IMR-90 (cell line): ENCODE data around the gene PUDP. TPM values are rescaled to one million over a fixed set of nuclear protein-coding genes. Genes with fewer than 3 reads are reported as not detected.

Experiments
- ATAC-seq: fragments of 200-7000 bp; cut with Tn5 transposase; 2 replicates; pipeline ENCODE4 v1.9.1; 2020; ENCODE audit warnings: low read depth, mild to moderate bottlenecking, moderate library complexity
- BruUV-seq: library from RNA; stranded (reverse); fragments of 400-500 nt; replicated peaks from 2 replicates; lab custom pipeline; 2021; lab: Mats Ljungman, UMichigan
- CTCF ChIA-PET: fragments of 300-600 bp; formaldehyde crosslinking; extraction: SDS; loops from one replicate; lab custom pipeline; 2021; ENCODE audit warnings: antibody characterized with exemption; lab: Yijun Ruan, JAX
- POLR2A ChIA-PET: fragments of 300-600 bp; sonication (Branson Sonifier 250); formaldehyde crosslinking; loops from one replicate; lab custom pipeline; 2022; ENCODE audit warnings: antibody characterized with exemption; ENCODE audit not compliant: unreplicated experiment; lab: Charles Lee
- DNase-seq: peaks from one replicate; pipeline ENCODE4 v3.0.0; 2013
- H2AFZ ChIP-seq: replicated peaks from 2 replicates; pipeline ENCODE3; 2013; ENCODE audit warnings: low read length, mild to moderate bottlenecking; ENCODE audit not compliant: poor library complexity
- H2AK5ac ChIP-seq: 2 replicates; pipeline ENCODE4 v1.6.1; 2013; ENCODE audit warnings: low read depth, low read length, inconsistent platforms
- H2AK9ac ChIP-seq: replicated peaks from 2 replicates; pipeline ENCODE3; 2013; ENCODE audit warnings: mild to moderate bottlenecking, low read depth, low read length, moderate library complexity; ENCODE audit not compliant: poor library complexity
- H2BK120ac ChIP-seq: 2 replicates; pipeline ENCODE4 v1.6.1; 2013; ENCODE audit warnings: low read depth, low read length, inconsistent platforms
- H2BK15ac ChIP-seq: 3 replicates; pipeline ENCODE4 v1.6.1; 2013; ENCODE audit warnings: low read depth, low read length, inconsistent platforms
- H2BK20ac ChIP-seq: 2 replicates; pipeline ENCODE4 v1.6.1; 2013; ENCODE audit warnings: low read depth, mild to moderate bottlenecking, inconsistent platforms, low read length, moderate library complexity
- H2BK5ac ChIP-seq: 2 replicates; pipeline ENCODE4 v1.6.1; 2013; ENCODE audit warnings: mild to moderate bottlenecking, low read depth, low read length, inconsistent platforms; ENCODE audit not compliant: poor library complexity, severe bottlenecking
- H3K14ac ChIP-seq: replicated peaks from 2 replicates; pipeline ENCODE4 v1.6.1; 2013; ENCODE audit warnings: low read depth, low read length, inconsistent platforms
- H3K18ac ChIP-seq: 2 replicates; pipeline ENCODE4 v1.6.1; 2013; ENCODE audit warnings: low read depth, low read length, control low read depth
- H3K23ac ChIP-seq: 2 replicates; pipeline ENCODE4 v1.6.1; 2013; ENCODE audit warnings: low read depth, low read length, inconsistent platforms
- H3K27ac ChIP-seq: 2 replicates; pipeline ENCODE4 v1.5.1; 2013; ENCODE audit warnings: mild to moderate bottlenecking, control low read depth, low read length; ENCODE audit not compliant: insufficient read depth
- H3K27me3 ChIP-seq: 2 replicates; pipeline ENCODE4 v1.6.1; 2013; ENCODE audit warnings: low read length; ENCODE audit not compliant: control insufficient read depth, insufficient read depth
- H3K36me3 ChIP-seq: 2 replicates; pipeline ENCODE4 v1.6.1; 2013; ENCODE audit warnings: low read length, mixed read lengths; ENCODE audit not compliant: control insufficient read depth, insufficient read depth
- H3K4ac ChIP-seq: 2 replicates; pipeline ENCODE4 v1.6.1; 2013; ENCODE audit warnings: low read depth, low read length, inconsistent platforms
- H3K4me1 ChIP-seq: 2 replicates; pipeline ENCODE4 v1.6.1; 2013; ENCODE audit warnings: low read length, mixed read lengths; ENCODE audit not compliant: control insufficient read depth, insufficient read depth
- H3K4me2 ChIP-seq: 2 replicates; pipeline ENCODE4 v1.6.1; 2013; ENCODE audit warnings: low read depth, mild to moderate bottlenecking, control low read depth, low read length, moderate library complexity
- H3K4me3 ChIP-seq: 2 replicates; pipeline ENCODE4 v1.5.1; 2013; ENCODE audit warnings: low read depth, mild to moderate bottlenecking, control low read depth, low read length, moderate library complexity; ENCODE audit not compliant: insufficient read depth
- H3K56ac ChIP-seq: 2 replicates; pipeline ENCODE4 v1.6.1; 2013; ENCODE audit warnings: low read length, inconsistent platforms; ENCODE audit not compliant: insufficient read depth; ENCODE audit errors: extremely low read depth
- H3K79me1 ChIP-seq, 2 experiments: 2 replicates each; pipeline ENCODE4 v1.6.1; 2013; ENCODE audit warnings: low read length in 2 of 2, inconsistent platforms in 1 of 2, low read depth in 1 of 2
- H3K9ac ChIP-seq: 2 replicates; pipeline ENCODE4 v1.6.1; 2013; ENCODE audit warnings: low read depth, low read length, control low read depth
- H3K9me1 ChIP-seq: 2 replicates; pipeline ENCODE4 v1.6.1; 2013; ENCODE audit warnings: low read length, inconsistent platforms; ENCODE audit not compliant: insufficient read depth
- H3K9me3 ChIP-seq: 2 replicates; pipeline ENCODE4 v1.6.1; 2013; ENCODE audit warnings: low read length; ENCODE audit not compliant: control insufficient read depth, insufficient read depth
- H4K20me1 ChIP-seq: 2 replicates; pipeline ENCODE4 v1.6.1; 2013; ENCODE audit warnings: low read length, inconsistent platforms; ENCODE audit not compliant: insufficient read depth
- H4K5ac ChIP-seq: 2 replicates; pipeline ENCODE4 v1.6.1; 2013; ENCODE audit warnings: mild to moderate bottlenecking, low read depth, low read length, control low read depth
- H4K8ac ChIP-seq, 2 experiments: 2 replicates each; pipeline ENCODE4 v1.6.1; 2013; ENCODE audit warnings: low read depth in 2 of 2, low read length in 2 of 2, control low read depth in 1 of 2, inconsistent platforms in 1 of 2
- H4K91ac ChIP-seq: 2 replicates; pipeline ENCODE4 v1.6.1; 2013; ENCODE audit warnings: low read depth, low read length, inconsistent platforms; ENCODE audit not compliant: insufficient read depth
- BHLHE40 ChIP-seq: fragments of 150-350 bp; IDR thresholded peaks from 2 replicates; pipeline ENCODE4 v1.6.1; 2016; ENCODE audit warnings: mild to moderate bottlenecking, low read depth, low read length
- CEBPB ChIP-seq: IDR thresholded peaks from 2 replicates; pipeline ENCODE4 v1.6.1; 2012; ENCODE audit warnings: low read depth, low read length, improper control_type of control experiment
- CHD1 ChIP-seq: IDR thresholded peaks from 2 replicates; pipeline ENCODE4 v1.6.1; 2012; ENCODE audit warnings: low read depth, low read length, improper control_type of control experiment
- FOS ChIP-seq: fragments of 150-350 bp; IDR thresholded peaks from 2 replicates; pipeline ENCODE4 v1.6.1; 2016; ENCODE audit warnings: low read depth, low read length
- MAFK ChIP-seq: IDR thresholded peaks from 2 replicates; pipeline ENCODE4 v1.6.1; 2012; ENCODE audit warnings: low read depth, low read length, improper control_type of control experiment
- MAZ ChIP-seq: IDR thresholded peaks from 2 replicates; pipeline ENCODE4 v1.6.1; 2012; ENCODE audit warnings: low read depth, mild to moderate bottlenecking, low read length, improper control_type of control experiment, moderate library complexity, borderline replicate concordance
- MXI1 ChIP-seq: IDR thresholded peaks from 2 replicates; pipeline ENCODE4 v1.6.1; 2012; ENCODE audit warnings: low read depth, mild to moderate bottlenecking, low read length, moderate library complexity, borderline replicate concordance
- NFE2L2 ChIP-seq: fragments of 150-350 bp; IDR thresholded peaks from 2 replicates; pipeline ENCODE4 v1.6.1; 2016; ENCODE audit warnings: low read depth, mild to moderate bottlenecking, low read length
- POLR2A ChIP-seq: IDR thresholded peaks from 2 replicates; pipeline ENCODE4 v1.6.1; 2012; ENCODE audit warnings: mild to moderate bottlenecking, low read depth, low read length
- RAD21 ChIP-seq: IDR thresholded peaks from 2 replicates; pipeline ENCODE4 v1.6.1; 2012; ENCODE audit warnings: low read length, improper control_type of control experiment
- RCOR1 ChIP-seq: IDR thresholded peaks from 2 replicates; pipeline ENCODE4 v1.6.1; 2012; ENCODE audit warnings: mild to moderate bottlenecking, low read length, improper control_type of control experiment; ENCODE audit not compliant: insufficient replicate concordance
- RFX5 ChIP-seq: IDR thresholded peaks from 2 replicates; pipeline ENCODE4 v1.8.0; 2012; ENCODE audit warnings: low read depth, mild to moderate bottlenecking, low read length, moderate library complexity
- SMC3 ChIP-seq: fragments of 150-350 bp; IDR thresholded peaks from 2 replicates; pipeline ENCODE4 v1.6.1; 2016; ENCODE audit warnings: low read depth, mild to moderate bottlenecking, antibody characterized with exemption, low read length, moderate library complexity
- WGBS, 2 experiments: methylation state at CpG; one replicate each; pipeline versions ENCODE4 v1.1.5 to v1.1.7; 2013; ENCODE audit warnings: missing lambda C conversion rate in 2 of 2; ENCODE audit not compliant: insufficient read length in 1 of 2; ENCODE audit errors: extremely low coverage in 2 of 2; 5-methylcytosine and 5-hydroxymethylcytosine counted together
- dilution Hi-C: fragments of 300-500 bp; cut with HindIII; formaldehyde crosslinking; loops from one replicate; pipeline ENCODE4 v1.14.3; 2018; ENCODE audit warnings: low sequenced_read_pairs; ENCODE audit not compliant: unreplicated experiment
- in situ Hi-C: fragments of 300-500 bp; cut with MboI; formaldehyde crosslinking; loops from 3 replicates; pipeline ENCODE4 v1.14.3; 2019; ENCODE audit warnings: low sequenced_read_pairs, inconsistent platforms, mixed read lengths
- intact Hi-C: fragments of 100-400 bp; cut with micrococcal nuclease; formaldehyde crosslinking; loops from 2 replicates; pipeline ENCODE4 v1.10.0; 2022
- polyA plus RNA-seq, 3 experiments: library from polyadenylated mRNA; depleted of rRNA; stranded (reverse); fragments of >200 nt; gene quantifications; 2 replicates each; pipeline ENCODE4 v1.2.3, GENCODE V29; 2012; ENCODE audit warnings: low replicate concordance in 1 of 3
- total RNA-seq: library from RNA; depleted of rRNA; stranded (reverse); fragments of >200 nt; gene quantifications from 2 replicates; pipeline ENCODE4 v1.2.3, GENCODE V29; 2012
- TF ChIP-seq, protein P1 (sequence below): conservative IDR thresholded peaks from 2 replicates; pipeline ENCODE4 v1.5.1; 2012; ENCODE audit warnings: mild to moderate bottlenecking, low read depth, low read length, improper control_type of control experiment
- TF ChIP-seq, protein P2 (sequence below): fragments of 150-350 bp; IDR thresholded peaks from 2 replicates; pipeline ENCODE4 v1.6.1; 2016; ENCODE audit warnings: low read depth, mild to moderate bottlenecking, low read length, moderate library complexity, borderline replicate concordance
- TF ChIP-seq, protein P3 (sequence below): fragments of 150-350 bp; IDR thresholded peaks from 2 replicates; pipeline ENCODE4 v1.6.1; 2017; ENCODE audit warnings: mild to moderate bottlenecking, antibody characterized with exemption, low read length, low read depth

The PUDP gene
- total and polyA plus RNA-seq, 2 of the 4 experiments (the other 2 are of a cell fraction): 22.2 to 28.6 TPM

DNA sequence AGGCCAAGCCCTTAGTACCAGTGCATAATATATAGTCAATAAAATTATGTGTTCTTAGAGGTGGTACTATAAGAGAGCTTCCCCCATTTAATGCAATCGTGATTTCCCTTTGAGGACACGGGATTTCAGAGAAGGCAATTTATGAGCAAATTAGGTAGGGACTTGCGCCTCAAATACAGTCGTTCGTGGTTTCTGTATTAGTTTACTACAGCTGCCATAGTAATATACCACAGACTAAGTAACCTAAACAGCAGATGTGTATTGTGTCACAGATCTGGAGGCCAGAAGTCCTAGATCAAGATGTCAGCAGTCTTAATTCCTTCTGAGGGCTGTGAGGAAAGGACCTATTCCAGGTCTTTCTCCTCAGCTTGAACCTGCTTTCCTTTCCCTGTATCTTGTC, 1.5 kb upstream of the PUDP start:
- Histone ChIP-seq H3K79me1 (peaks cover 6 to 18% of the 10 kb centered on the region in 2 experiments; a peak in 3 of 4 replicates), H3K14ac (no peak overlapping the region), H3K9me3 (no peaks in the 10 kb centered on the region), H3K4me1 (peaks cover 4% of the 10 kb centered on the region), H2BK15ac (no peak overlapping the region), H4K20me1 (no peaks in the 10 kb centered on the region), H2BK5ac (no peak overlapping the region), H3K27me3 (peaks cover 2% of the 10 kb centered on the region; the same call in 1 of the 2 replicates), H4K5ac (no peak overlapping the region), H3K4me2 (no peak overlapping the region), H3K9ac (no peak overlapping the region), H2AFZ (no peak overlapping the region), H4K8ac (no peak overlapping the region), H4K91ac (no peak overlapping the region), H3K23ac (no peak overlapping the region), H2BK20ac (no peak overlapping the region), H3K36me3 (no peaks in the 10 kb centered on the region), H3K18ac (no peak overlapping the region), H3K27ac (no peak overlapping the region), H3K9me1 (peaks cover 2% of the 10 kb centered on the region; the same call in 1 of the 2 replicates), H2BK120ac (no peak overlapping the region), H2AK5ac (no peak overlapping the region), H2AK9ac (no peak overlapping the region), H3K4ac (no peak overlapping the region), H3K56ac (no peak overlapping the region), H3K4me3 (no peak overlapping the region)
- ATAC-seq (no peak), DNase-seq (no peak)
- ChIA-PET POLR2A (no interaction called here), CTCF (no interaction called here)
- in situ Hi-C loops (no loop called here), dilution Hi-C loops (no loop called here), intact Hi-C loops (loop anchor here (5.0 kb wide), 1 partner anchor 438 kb away; no protein-coding TSS in a partner anchor)
- TF ChIP-seq, protein P1, sequence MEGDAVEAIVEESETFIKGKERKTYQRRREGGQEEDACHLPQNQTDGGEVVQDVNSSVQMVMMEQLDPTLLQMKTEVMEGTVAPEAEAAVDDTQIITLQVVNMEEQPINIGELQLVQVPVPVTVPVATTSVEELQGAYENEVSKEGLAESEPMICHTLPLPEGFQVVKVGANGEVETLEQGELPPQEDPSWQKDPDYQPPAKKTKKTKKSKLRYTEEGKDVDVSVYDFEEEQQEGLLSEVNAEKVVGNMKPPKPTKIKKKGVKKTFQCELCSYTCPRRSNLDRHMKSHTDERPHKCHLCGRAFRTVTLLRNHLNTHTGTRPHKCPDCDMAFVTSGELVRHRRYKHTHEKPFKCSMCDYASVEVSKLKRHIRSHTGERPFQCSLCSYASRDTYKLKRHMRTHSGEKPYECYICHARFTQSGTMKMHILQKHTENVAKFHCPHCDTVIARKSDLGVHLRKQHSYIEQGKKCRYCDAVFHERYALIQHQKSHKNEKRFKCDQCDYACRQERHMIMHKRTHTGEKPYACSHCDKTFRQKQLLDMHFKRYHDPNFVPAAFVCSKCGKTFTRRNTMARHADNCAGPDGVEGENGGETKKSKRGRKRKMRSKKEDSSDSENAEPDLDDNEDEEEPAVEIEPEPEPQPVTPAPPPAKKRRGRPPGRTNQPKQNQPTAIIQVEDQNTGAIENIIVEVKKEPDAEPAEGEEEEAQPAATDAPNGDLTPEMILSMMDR: no peak
- TF ChIP-seq MAZ (no peak), FOS (no peak), RAD21 (no peak), CEBPB (no peak), MXI1 (no peak), RCOR1 (no peak), CHD1 (no peak), MAFK (no peak), SMC3 (no peak), NFE2L2 (no peak), POLR2A (no peak), RFX5 (no peak), BHLHE40 (no peak)
- TF ChIP-seq, protein P2, sequence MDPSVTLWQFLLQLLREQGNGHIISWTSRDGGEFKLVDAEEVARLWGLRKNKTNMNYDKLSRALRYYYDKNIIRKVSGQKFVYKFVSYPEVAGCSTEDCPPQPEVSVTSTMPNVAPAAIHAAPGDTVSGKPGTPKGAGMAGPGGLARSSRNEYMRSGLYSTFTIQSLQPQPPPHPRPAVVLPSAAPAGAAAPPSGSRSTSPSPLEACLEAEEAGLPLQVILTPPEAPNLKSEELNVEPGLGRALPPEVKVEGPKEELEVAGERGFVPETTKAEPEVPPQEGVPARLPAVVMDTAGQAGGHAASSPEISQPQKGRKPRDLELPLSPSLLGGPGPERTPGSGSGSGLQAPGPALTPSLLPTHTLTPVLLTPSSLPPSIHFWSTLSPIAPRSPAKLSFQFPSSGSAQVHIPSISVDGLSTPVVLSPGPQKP: no peak
- TF ChIP-seq, protein P3, sequence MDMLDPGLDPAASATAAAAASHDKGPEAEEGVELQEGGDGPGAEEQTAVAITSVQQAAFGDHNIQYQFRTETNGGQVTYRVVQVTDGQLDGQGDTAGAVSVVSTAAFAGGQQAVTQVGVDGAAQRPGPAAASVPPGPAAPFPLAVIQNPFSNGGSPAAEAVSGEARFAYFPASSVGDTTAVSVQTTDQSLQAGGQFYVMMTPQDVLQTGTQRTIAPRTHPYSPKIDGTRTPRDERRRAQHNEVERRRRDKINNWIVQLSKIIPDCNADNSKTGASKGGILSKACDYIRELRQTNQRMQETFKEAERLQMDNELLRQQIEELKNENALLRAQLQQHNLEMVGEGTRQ: no peak
- no CpG with 5 or more reads among the region's 5 CpGs for WGBS, 2 experiments
- no TSS peak for BruUV-seq
